Activated naive CD4-positive, alpha-beta T cell treated with anti-CD3 and anti-CD28 coated beads, Interleukin-2, amount 50 U/mL, for 72 hours (primary cell): ENCODE measurements around the gene CISTR. TPM values are rescaled to one million over a fixed set of nuclear protein-coding genes. Genes with fewer than 3 reads are reported as not detected.

Source experiments
- ATAC-seq, 2 donors: fragments of 150-1000 bp; cut with Tn5 transposase; 2 replicates each; pipeline ENCODE4 v1.10.0; 2021; ENCODE audit warnings: mild to moderate bottlenecking in 2 of 2, moderate library complexity in 2 of 2
- DNase-seq, 2 donors: peaks; one replicate each; pipeline ENCODE4 v3.0.0; 2021 to 2022; ENCODE audit warnings: low spot score in 2 of 2
- H3K27ac Mint-ChIP-seq, 2 donors: one replicate each; pipeline ENCODE4 v1.8.0; 2022; ENCODE audit warnings: mild to moderate bottlenecking in 2 of 2, mixed read lengths in 2 of 2
- H3K36me3 Mint-ChIP-seq, 2 donors: one replicate each; pipeline ENCODE4 v1.8.0; 2022; ENCODE audit warnings: mixed read lengths in 2 of 2
- H3K9me3 Mint-ChIP-seq, 2 donors: one replicate each; pipeline ENCODE4 v1.8.0; 2022; ENCODE audit warnings: mixed read lengths in 2 of 2
- total RNA-seq, 2 donors: library from RNA; stranded (reverse); gene quantifications; one replicate each; pipeline ENCODE4 v1.2.3, GENCODE V29; 2022

CISTR gene
- total RNA-seq, 2 donors from 2014 or later: not detected

DNA sequence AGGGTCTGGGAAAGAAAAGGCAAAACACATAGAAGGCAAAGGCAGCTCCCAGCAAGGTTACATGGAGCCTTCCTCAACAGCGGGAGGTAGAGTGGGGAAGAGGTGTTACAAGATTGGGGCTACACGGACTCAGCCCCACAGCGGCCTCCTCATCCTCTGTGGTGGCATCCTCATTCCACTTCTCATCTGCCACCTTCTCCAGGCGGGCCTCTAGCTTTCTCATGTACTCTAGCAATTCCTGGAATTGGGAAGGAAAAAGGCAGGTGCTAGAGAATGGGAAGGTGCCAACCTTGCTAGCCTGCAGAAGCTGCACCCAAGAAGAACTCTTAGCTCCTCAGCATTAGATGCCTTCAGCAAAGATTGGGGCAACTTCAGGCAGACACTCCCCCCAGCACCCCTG is 37.8 kb downstream of the CISTR start:
- DNase-seq: no peak
- H3K36me3 Mint-ChIP-seq: no peaks in the 10 kb centered on the region
- no peaks in the 10 kb centered on the region for H3K9me3 Mint-ChIP-seq
- no peak overlapping the region for H3K27ac Mint-ChIP-seq
- no peak for ATAC-seq

- ATAC-seq: no peak
- no peak for DNase-seq
- H3K36me3 Mint-ChIP-seq: no peaks in the 10 kb centered on the region
- H3K9me3 Mint-ChIP-seq: no peaks in the 10 kb centered on the region
- no peak overlapping the region for H3K27ac Mint-ChIP-seq
Observed at GRCh38 chr12:53713516-53713915, 38.3 kb downstream of the CISTR start.

DNA sequence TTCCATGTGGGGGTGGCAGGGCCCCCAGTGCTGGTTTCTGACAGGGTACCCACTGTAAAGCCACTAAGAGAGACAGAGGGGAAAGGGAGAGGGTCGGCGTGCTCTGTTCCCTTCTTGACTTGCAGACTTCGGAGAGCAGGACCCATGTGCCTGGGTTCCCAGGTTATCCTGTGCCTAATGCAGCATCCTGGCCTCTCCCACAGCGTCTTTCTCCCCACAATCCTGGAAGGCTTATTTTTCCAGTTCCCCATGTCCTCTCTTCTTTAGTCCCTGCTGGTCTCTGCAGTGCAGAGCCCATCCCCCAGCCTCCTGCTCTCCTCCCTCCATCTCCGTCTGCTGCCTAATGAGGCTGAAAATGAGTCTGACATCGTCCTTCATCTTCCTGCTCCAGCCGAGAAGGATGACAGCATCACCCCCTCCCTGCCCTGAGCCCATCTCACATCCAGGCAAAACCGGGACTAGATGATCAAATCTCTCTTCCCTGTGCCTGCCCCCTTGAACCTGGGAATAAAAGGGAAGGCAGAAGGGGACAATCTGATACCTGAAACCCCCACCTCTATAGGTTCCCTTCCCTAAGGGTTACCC is 39.6 kb downstream of the CISTR start:
- H3K27ac Mint-ChIP-seq: no peak overlapping the region
- DNase-seq: no peak
- no peak for ATAC-seq
- no peaks in the 10 kb centered on the region for H3K9me3 Mint-ChIP-seq
- no peaks in the 10 kb centered on the region for H3K36me3 Mint-ChIP-seq

DNA sequence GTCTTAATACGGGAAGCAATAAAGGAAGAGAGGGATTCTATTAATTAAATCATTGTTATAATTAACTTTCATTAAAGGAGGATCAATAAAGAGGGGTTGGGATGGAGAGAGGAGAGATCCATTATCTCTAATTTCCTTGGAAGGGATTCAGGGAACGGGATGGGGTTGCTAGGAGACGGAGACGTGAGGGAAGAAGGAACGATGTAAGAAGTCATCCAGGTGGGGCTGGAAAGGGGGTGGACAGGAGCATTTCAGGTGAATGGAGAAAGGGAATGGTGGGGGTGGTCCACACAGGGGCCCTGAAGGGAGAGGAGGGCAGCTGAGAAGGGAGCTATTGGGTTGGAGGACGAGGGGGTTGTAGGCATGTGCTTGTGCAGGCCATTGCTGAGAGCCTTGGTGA is 41.7 kb downstream of the CISTR start:
- H3K36me3 Mint-ChIP-seq: no peaks in the 10 kb centered on the region
- no peaks in the 10 kb centered on the region for H3K9me3 Mint-ChIP-seq
- no peak for DNase-seq
- H3K27ac Mint-ChIP-seq: peak overlapping the region in 1 of 2 donors; percentile 63
- no peak for ATAC-seq

- Mint-ChIP-seq H3K9me3 (no peaks in the 10 kb centered on the region), H3K27ac (no peak overlapping the region), H3K36me3 (no peaks in the 10 kb centered on the region)
- no peak for DNase-seq
- no peak for ATAC-seq
Observed at GRCh38 chr12:53709671-53710070, 42.1 kb downstream of the CISTR start.

GRCh38 chr12:53706080-53706479 is 45.7 kb downstream of the CISTR start:
- Mint-ChIP-seq H3K36me3 (no peaks in the 10 kb centered on the region), H3K9me3 (no peaks in the 10 kb centered on the region), H3K27ac (no peak overlapping the region)
- ATAC-seq: no peak
- DNase-seq: no peak

- Mint-ChIP-seq H3K27ac (no peak overlapping the region), H3K36me3 (no peaks in the 10 kb centered on the region)
Observed at GRCh38 chr12:53703756-53704155, 48.0 kb downstream of the CISTR start.

DNA sequence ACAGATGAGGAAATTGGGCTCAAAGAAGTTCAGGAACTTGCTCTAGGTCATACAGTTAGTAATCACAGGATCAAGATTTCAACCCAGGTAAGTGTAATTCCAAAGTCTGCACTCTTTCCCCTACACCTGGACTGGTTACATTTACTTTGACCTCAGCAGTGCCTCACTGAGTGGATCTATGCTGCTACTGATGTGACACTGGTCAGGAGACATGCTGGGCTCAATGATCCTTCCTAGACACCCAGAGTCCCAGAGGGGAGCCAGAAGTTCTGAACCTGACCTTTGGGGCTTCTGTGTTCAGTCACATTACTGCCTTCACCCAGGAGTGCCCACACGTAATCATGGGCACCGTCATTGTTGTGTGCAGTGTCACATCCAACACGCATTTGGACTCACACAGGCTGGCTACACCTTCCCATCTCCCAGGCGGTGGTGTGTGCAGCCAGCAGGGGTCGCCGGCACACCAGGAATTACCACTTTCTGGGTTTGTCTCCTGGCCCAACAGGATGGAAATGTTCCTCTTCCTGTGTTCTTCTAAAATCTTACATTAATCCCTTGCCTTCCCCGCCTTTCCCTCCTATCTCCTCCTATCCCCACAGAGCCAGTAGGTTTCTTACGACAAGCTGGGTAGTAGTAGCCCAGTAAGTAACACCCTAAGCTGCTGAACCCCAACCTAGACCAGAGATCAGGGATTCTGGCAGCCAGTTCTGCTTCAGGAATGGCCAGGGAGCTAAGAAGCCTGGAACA is 50.1 kb downstream of the CISTR start:
- peak; percentile 71 to 80 for DNase-seq
- peak; percentile 95 to 97 for ATAC-seq
- no peaks in the 10 kb centered on the region for H3K36me3 Mint-ChIP-seq
- no peaks in the 10 kb centered on the region for H3K9me3 Mint-ChIP-seq
- no peak overlapping the region for H3K27ac Mint-ChIP-seq

More at GRCh38 chr12:53703756-53704155, 48.0 kb downstream of the CISTR start:
- no peaks in the 10 kb centered on the region for H3K9me3 Mint-ChIP-seq
- DNase-seq (no peak), ATAC-seq (no peak)

- no peaks in the 10 kb centered on the region for H3K36me3 Mint-ChIP-seq
- DNase-seq: no peak
- H3K9me3 Mint-ChIP-seq: no peaks in the 10 kb centered on the region
- H3K27ac Mint-ChIP-seq: no peak overlapping the region
- ATAC-seq: no peak
Observed at GRCh38 chr12:53700567-53700966, 51.2 kb downstream of the CISTR start.

DNA sequence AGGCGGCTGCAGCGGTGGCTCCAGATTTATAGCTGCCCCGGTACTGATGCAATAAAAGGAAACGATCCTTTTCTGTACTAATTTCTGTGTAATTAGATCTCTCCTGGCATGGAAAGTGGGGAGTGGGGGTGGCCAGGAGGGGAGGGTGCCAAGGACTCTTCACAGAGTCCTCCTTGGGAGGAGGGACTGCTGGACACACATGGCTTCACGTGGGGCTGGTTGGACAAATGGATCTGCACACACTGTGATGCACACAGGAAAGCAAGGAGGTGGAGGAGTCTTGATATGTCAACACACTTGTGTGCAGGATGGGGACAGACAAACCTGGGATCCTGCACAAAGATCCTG is 52.1 kb downstream of the CISTR start:
- DNase-seq: no peak
- Mint-ChIP-seq H3K9me3 (no peaks in the 10 kb centered on the region), H3K27ac (no peak overlapping the region), H3K36me3 (peaks cover 6% of the 10 kb centered on the region in 2 donors)
- ATAC-seq: no peak

GRCh38 chr12:53698948-53699677 is 52.7 kb downstream of the CISTR start:
- DNase-seq (no peak), ATAC-seq (no peak)
- no peak overlapping the region for H3K27ac Mint-ChIP-seq
- H3K9me3 Mint-ChIP-seq: no peaks in the 10 kb centered on the region
- peaks cover 10 to 11% of the 10 kb centered on the region in 2 donors for H3K36me3 Mint-ChIP-seq

DNA sequence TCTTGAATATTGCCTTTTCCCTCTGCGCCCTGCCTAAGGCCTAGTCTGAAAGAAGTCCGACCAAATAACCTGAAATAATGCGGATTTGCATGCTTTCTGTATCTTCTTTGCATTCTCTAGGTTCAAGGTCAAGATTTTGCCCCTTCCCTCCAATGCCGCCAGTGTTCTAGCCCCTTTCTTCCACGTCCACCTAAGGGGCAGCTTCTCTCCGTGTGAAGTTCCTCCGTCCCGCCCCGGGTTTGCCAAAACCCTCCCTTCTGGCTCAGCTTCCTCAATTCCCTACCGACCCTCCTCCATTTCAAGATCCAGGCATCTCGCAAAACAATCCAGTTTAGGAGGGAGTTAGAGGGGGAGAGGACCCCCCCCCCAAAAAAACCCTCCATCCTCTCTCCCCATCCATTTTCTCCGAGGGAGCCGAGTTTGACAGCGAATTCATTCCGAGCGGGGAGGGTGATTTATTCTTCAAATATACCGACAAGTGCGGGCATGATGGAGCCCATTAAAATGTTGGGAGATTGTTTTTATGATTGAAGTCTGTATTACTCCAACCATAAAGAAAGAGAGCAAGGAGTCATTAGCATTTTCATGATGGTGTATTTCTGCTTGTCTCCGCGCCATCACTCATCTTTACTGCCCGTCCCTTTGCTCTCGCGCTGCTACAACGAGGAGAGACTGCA is 55.0 kb downstream of the CISTR start:
- ATAC-seq (no peak), DNase-seq (no peak)
- peaks cover 0 to under 1% of the 10 kb centered on the region in 2 donors for H3K9me3 Mint-ChIP-seq
- no peak overlapping the region for H3K27ac Mint-ChIP-seq
- H3K36me3 Mint-ChIP-seq: peaks cover 10 to 12% of the 10 kb centered on the region in 2 donors

Other genes with a start within 250 kb of the CISTR start
- not detected for gene NPFF, start 244.5 kb downstream of the CISTR start, total RNA-seq
- 10 to 100 TPM; 25.0 to 30.1 TPM for gene ATF7, start 125.6 kb downstream of the CISTR start, total RNA-seq
- 100 to 1,000 TPM; 319 to 327 TPM for gene ATP5MC2, start 75.9 kb downstream of the CISTR start, total RNA-seq
- gene CALCOCO1, start 24.5 kb downstream of the CISTR start, total RNA-seq: 10 to 100 TPM; 35.4 to 36.2 TPM
- not detected for gene HOXC13, start 186.9 kb upstream of the CISTR start, total RNA-seq
- gene HOXC12, start 202.9 kb upstream of the CISTR start, total RNA-seq: not detected
- not detected for gene HOXC11, start 221.1 kb upstream of the CISTR start, total RNA-seq
- not detected for gene HOTAIR, start 223.0 kb upstream of the CISTR start, total RNA-seq
- not detected for gene HOXC10, start 233.2 kb upstream of the CISTR start, total RNA-seq
- not detected for gene HOXC9, start 248.2 kb upstream of the CISTR start, total RNA-seq